CD14-positive monocyte (primary cell): ENCODE measurements around the gene NCDN. TPM values are rescaled to one million over a fixed set of nuclear protein-coding genes. Genes with fewer than 3 reads are reported as not detected.

Experiments used
- DNase-seq, 3 donors: peaks; one replicate each; pipeline ENCODE4 v3.0.0-alpha.2; 2011 to 2022
- H2AFZ ChIP-seq: 2 replicates; pipeline ENCODE4 v1.6.0; 2012; ENCODE audit warnings: mild to moderate bottlenecking, low read depth, low read length, inconsistent platforms; ENCODE audit not compliant: insufficient read depth, poor library complexity, severe bottlenecking
- H3K27ac ChIP-seq, 2 donors: 1 replicate in 1 of 2; 2 replicates in 1 of 2; pipeline ENCODE4 v1.5.1; 2012 to 2013; ENCODE audit warnings: low read length in 2 of 2, control low read depth in 1 of 2, inconsistent platforms in 1 of 2, low read depth in 1 of 2, mild to moderate bottlenecking in 1 of 2
- H3K27me3 ChIP-seq, 2 donors: one replicate each; pipeline versions ENCODE4 v1.6.0 to v1.6.1; 2011 to 2013; ENCODE audit warnings: low read length in 2 of 2; ENCODE audit not compliant: control insufficient read depth in 2 of 2, insufficient read depth in 2 of 2
- H3K36me3 ChIP-seq, 2 donors: replicated peaks in 1 of 2; 1 replicate in 1 of 2; 2 replicates in 1 of 2; pipeline versions ENCODE4 v1.5.1 to v1.6.1; 2012 to 2013; ENCODE audit warnings: low read length in 2 of 2, control low read depth in 1 of 2, inconsistent platforms in 1 of 2, mild to moderate bottlenecking in 1 of 2; ENCODE audit not compliant: insufficient read depth in 2 of 2, control insufficient read depth in 1 of 2
- H3K4me1 ChIP-seq, 2 donors: 1 replicate in 1 of 2; 2 replicates in 1 of 2; pipeline versions ENCODE4 v1.5.1 to v1.6.1; 2012 to 2013; ENCODE audit warnings: low read length in 2 of 2, control low read depth in 1 of 2, inconsistent platforms in 1 of 2, mild to moderate bottlenecking in 1 of 2, moderate library complexity in 1 of 2; ENCODE audit not compliant: insufficient read depth in 2 of 2, control insufficient read depth in 1 of 2
- H3K4me2 ChIP-seq: replicated peaks from 2 replicates; pipeline ENCODE3; 2012; ENCODE audit warnings: low read length, moderate library complexity, mild to moderate bottlenecking; ENCODE audit not compliant: poor library complexity, severe bottlenecking; ENCODE audit errors: extremely low read depth
- H3K4me3 ChIP-seq, 3 experiments: fragments of 200-600 bp in 1 of 3; sonication (generic) in 1 of 3; replicated peaks in 1 of 3; 1 replicate in 2 of 3; 2 replicates in 1 of 3; pipeline ENCODE4 v1.5.1; 2011 to 2013; ENCODE audit warnings: low read length in 3 of 3, mild to moderate bottlenecking in 3 of 3, control low read depth in 2 of 3, low read depth in 2 of 3, inconsistent platforms in 1 of 3, moderate library complexity in 1 of 3
- H3K79me2 ChIP-seq: 2 replicates; pipeline ENCODE4 v1.6.0; 2012; ENCODE audit warnings: mild to moderate bottlenecking, control low read depth, inconsistent platforms, low read length, moderate library complexity; ENCODE audit not compliant: insufficient read depth
- H3K9ac ChIP-seq: 2 replicates; pipeline ENCODE4 v1.6.0; 2017; ENCODE audit warnings: low read length, mild to moderate bottlenecking; ENCODE audit not compliant: insufficient read depth, poor library complexity, severe bottlenecking
- H3K9me3 ChIP-seq, 2 donors: replicated peaks in 1 of 2; 1 replicate in 1 of 2; 2 replicates in 1 of 2; pipeline versions ENCODE4 v1.5.1 to v1.6.1; 2012 to 2013; ENCODE audit warnings: low read length in 2 of 2, control low read depth in 1 of 2; ENCODE audit not compliant: control insufficient read depth in 1 of 2, insufficient read depth in 1 of 2
- H4K20me1 ChIP-seq: 2 replicates; pipeline ENCODE4 v1.6.0; 2012; ENCODE audit warnings: mild to moderate bottlenecking, low read length, control low read depth, moderate library complexity; ENCODE audit not compliant: insufficient read depth
- H3K27ac Mint-ChIP-seq, 7 donors: one replicate each; pipeline ENCODE4 v1.8.0; 2020; ENCODE audit warnings: mild to moderate bottlenecking in 7 of 7, mixed read lengths in 7 of 7, moderate library complexity in 6 of 7, inconsistent platforms in 2 of 7
- H3K27me3 Mint-ChIP-seq, 3 donors: one replicate each; pipeline ENCODE4 v1.8.0; 2021 to 2022; ENCODE audit warnings: low read depth in 3 of 3, mild to moderate bottlenecking in 3 of 3, mixed read lengths in 3 of 3, moderate library complexity in 3 of 3, inconsistent platforms in 1 of 3
- H3K36me3 Mint-ChIP-seq, 2 donors: one replicate each; pipeline ENCODE4 v1.8.0; 2020; ENCODE audit warnings: mixed read lengths in 2 of 2, inconsistent platforms in 1 of 2, mild to moderate bottlenecking in 1 of 2
- H3K4me1 Mint-ChIP-seq: one replicate; pipeline ENCODE4 v1.8.0; 2020; ENCODE audit warnings: mild to moderate bottlenecking, mixed read lengths
- H3K4me3 Mint-ChIP-seq, 2 donors: one replicate each; pipeline ENCODE4 v1.8.0; 2020; ENCODE audit warnings: mild to moderate bottlenecking in 2 of 2, mixed read lengths in 2 of 2, moderate library complexity in 1 of 2
- H3K9me3 Mint-ChIP-seq, 7 donors: one replicate each; pipeline ENCODE4 v1.8.0; 2020 to 2022; ENCODE audit warnings: mixed read lengths in 7 of 7, mild to moderate bottlenecking in 6 of 7, moderate library complexity in 6 of 7, inconsistent platforms in 2 of 7
- CTCF ChIP-seq: fragments of 200-600 bp; IDR thresholded peaks from one replicate; pipeline ENCODE4 v1.8.0; 2022; ENCODE audit warnings: antibody characterized with exemption, mild to moderate bottlenecking
- WGBS: methylation state at CpG from one replicate; pipeline ENCODE4 v1.1.5; 2013; ENCODE audit warnings: missing lambda C conversion rate; ENCODE audit not compliant: insufficient coverage; 5-methylcytosine and 5-hydroxymethylcytosine counted together
- intact Hi-C, 2 donors: fragments of 100-400 bp; cut with micrococcal nuclease; formaldehyde crosslinking; loops; one replicate each; pipeline versions ENCODE4 v1.15.0 to v1.15.1; 2023
- polyA plus RNA-seq, 3 donors: library from polyadenylated mRNA; depleted of rRNA in 1 of 3; unstranded in 2 of 3; stranded (reverse) in 1 of 3; fragments of 300-500 nt in 2 of 3; fragments of >200 nt in 1 of 3; fragmentation: Illumina TruSeq in 2 of 3; gene quantifications; 1 replicate in 2 of 3; 2 replicates in 1 of 3; pipeline ENCODE4 v1.2.3, GENCODE V29; 2012 to 2021

NCDN gene
- polyA plus RNA-seq, 3 donors, result 5.0 to 7.9 (median 7.0) TPM

- peak overlapping the region; percentile 97 for H3K4me2 ChIP-seq
- H3K27me3 ChIP-seq, result no peaks in the 10 kb centered on the region
- H3K27ac Mint-ChIP-seq, result no peak overlapping the region
- peaks cover 0 to 1% (median 0%) of the 10 kb centered on the region in 3 donors for H3K27me3 Mint-ChIP-seq
- H3K36me3 ChIP-seq, result peaks cover 35 to 44% of the 10 kb centered on the region in 2 donors
- DNase-seq, result no peak
- H3K4me3 Mint-ChIP-seq, result peak overlapping the region in 1 of 2 donors; percentile 93
- WGBS, result 92% methylated on average over 7 of the region's 10 CpGs
- peaks cover 35% of the 10 kb centered on the region for H4K20me1 ChIP-seq
- intact Hi-C loops, result loop anchor here (5.0 to 10.0 kb wide), 5 partner anchors 104 to 364 kb away; partner anchors contain the start of gene SFPQ (in 2 of the 2)
- peaks cover 27 to 39% of the 10 kb centered on the region in 2 donors for H3K4me1 ChIP-seq
- no peak overlapping the region for H2AFZ ChIP-seq
- H3K9me3 Mint-ChIP-seq, result no peaks in the 10 kb centered on the region
- H3K4me3 ChIP-seq, result peak overlapping the region in 1 of 3 experiments; percentile 91
- peaks cover 53% of the 10 kb centered on the region for H3K4me1 Mint-ChIP-seq
- no peak overlapping the region for H3K27ac ChIP-seq
- H3K9me3 ChIP-seq, result no peaks in the 10 kb centered on the region
- no peak overlapping the region for H3K9ac ChIP-seq
- no peak for TF ChIP-seq CTCF
- peaks cover 63% of the 10 kb centered on the region for H3K79me2 ChIP-seq
- peaks cover 29 to 43% of the 10 kb centered on the region in 2 donors for H3K36me3 Mint-ChIP-seq
Observed at GRCh38 chr1:35555601-35556477, 1.8 kb upstream of the NCDN start.

- Histone ChIP-seq H3K4me1 (peaks cover 27 to 39% of the 10 kb centered on the region in 2 donors), H3K36me3 (peaks cover 33 to 44% of the 10 kb centered on the region in 2 donors), H3K9me3 (no peaks in the 10 kb centered on the region), H3K27me3 (no peaks in the 10 kb centered on the region), H3K9ac (peak overlapping the region; percentile 91), H3K4me2 (peak overlapping the region; percentile 97), H4K20me1 (peaks cover 35% of the 10 kb centered on the region), H3K79me2 (peaks cover 56% of the 10 kb centered on the region), H3K4me3 (peak overlapping the region; percentile 82 to 98 (median 91)), H3K27ac (peak overlapping the region; percentile 76 to 86), H2AFZ (peak overlapping the region; percentile 85)
- Mint-ChIP-seq H3K27ac (peak overlapping the region; percentile 37 to 83 (median 62)), H3K36me3 (peaks cover 33 to 45% of the 10 kb centered on the region in 2 donors), H3K27me3 (peaks cover 0 to 1% (median 0%) of the 10 kb centered on the region in 3 donors), H3K4me1 (peaks cover 56% of the 10 kb centered on the region), H3K9me3 (no peaks in the 10 kb centered on the region), H3K4me3 (peak overlapping the region; percentile 93 to 95)
- 2% methylated on average over 13 of the region's 17 CpGs for WGBS
- intact Hi-C loops, result loop anchor here (5.0 to 10.0 kb wide), 5 partner anchors 104 to 364 kb away; partner anchors contain the start of gene SFPQ (in 2 of the 2)
- no peak for TF ChIP-seq CTCF
- no peak for DNase-seq
Observed at GRCh38 chr1:35556484-35557117, 998 bp upstream of the NCDN start.
